SK-N-SH (cell line): ENCODE measurements around the gene C16orf92. TPM values are rescaled to one million over a fixed set of nuclear protein-coding genes. Genes with fewer than 3 reads are reported as not detected.

Source experiments
- CTCF ChIA-PET: fragments of 300-600, 350-600 bp; formaldehyde crosslinking; extraction: SDS; loops from one replicate; lab custom pipeline; 2021; lab: Yijun Ruan, JAX
- POLR2A ChIA-PET: fragments of 350-600 bp; sonication (Branson Sonifier 250); formaldehyde crosslinking; extraction: SDS; loops from one replicate; lab custom pipeline; 2020; ENCODE audit warnings: antibody characterized with exemption, inconsistent platforms; lab: Yijun Ruan, JAX
- DNase-seq: peaks from one replicate; pipeline ENCODE4 v3.0.0; 2012
- H2AFZ ChIP-seq: fragments of 200-600 bp; sonication (generic); 2 replicates; pipeline ENCODE4 v1.8.1; 2016; ENCODE audit warnings: antibody characterized with exemption, mild to moderate bottlenecking, low read depth
- H3F3A ChIP-seq: fragments of 200-600 bp; sonication (generic); replicated peaks from 2 replicates; pipeline ENCODE3; 2016; ENCODE audit warnings: antibody characterized with exemption, mild to moderate bottlenecking; ENCODE audit not compliant: insufficient read depth
- H3K27ac ChIP-seq, 2 experiments: fragments of 200-500 bp in 1 of 2; fragments of 200-600 bp in 1 of 2; sonication (Bioruptor generic) in 1 of 2; sonication (generic), shearing (Covaris generic) in 1 of 2; 2 replicates each; pipeline versions ENCODE4 v1.5.1 to v1.6.1; 2014 to 2016; ENCODE audit warnings: low read depth in 2 of 2, inconsistent platforms in 1 of 2, low read length in 1 of 2, mild to moderate bottlenecking in 1 of 2, mixed read lengths in 1 of 2
- H3K27me3 ChIP-seq: fragments of 200-600 bp; sonication (generic), shearing (Covaris generic); 2 replicates; pipeline ENCODE4 v1.6.1; 2016; ENCODE audit warnings: mixed run types; ENCODE audit not compliant: insufficient read depth
- H3K36me3 ChIP-seq, 2 experiments: fragments of 200-500 bp in 1 of 2; fragments of 200-600 bp in 1 of 2; sonication (Bioruptor generic) in 1 of 2; sonication (generic) in 1 of 2; replicated peaks in 1 of 2; 2 replicates each; pipeline versions ENCODE3 to v1.5.1; 2014 to 2016; ENCODE audit warnings: low read length in 1 of 2, mild to moderate bottlenecking in 1 of 2; ENCODE audit not compliant: insufficient read depth in 2 of 2, control insufficient read depth in 1 of 2
- H3K4me1 ChIP-seq, 2 experiments: fragments of 200-500 bp in 1 of 2; fragments of 200-600 bp in 1 of 2; sonication (Bioruptor generic) in 1 of 2; sonication (generic), shearing (Covaris generic) in 1 of 2; 2 replicates each; pipeline versions ENCODE4 v1.5.1 to v1.6.1; 2014 to 2016; ENCODE audit warnings: low read depth in 1 of 2, low read length in 1 of 2, mixed run types in 1 of 2; ENCODE audit not compliant: insufficient read depth in 2 of 2, control insufficient read depth in 1 of 2
- H3K4me2 ChIP-seq: fragments of 200-600 bp; sonication (generic), shearing (Covaris generic); 2 replicates; pipeline ENCODE4 v1.6.1; 2017; ENCODE audit warnings: mixed run types
- H3K4me3 ChIP-seq, 2 experiments: fragments of 200-500 bp in 1 of 2; fragments of 200-600 bp in 1 of 2; sonication (Bioruptor generic) in 1 of 2; sonication (generic), shearing (Covaris generic) in 1 of 2; 2 replicates each; pipeline versions ENCODE4 v1.5.1 to v1.8.1; 2014 to 2016; ENCODE audit warnings: low read depth in 2 of 2, inconsistent platforms in 1 of 2, low read length in 1 of 2, mild to moderate bottlenecking in 1 of 2, mixed read lengths in 1 of 2, moderate library complexity in 1 of 2
- H3K79me2 ChIP-seq: fragments of 200-600 bp; sonication (generic); 2 replicates; pipeline ENCODE4 v1.8.1; 2017; ENCODE audit warnings: mild to moderate bottlenecking; ENCODE audit not compliant: insufficient read depth
- H3K9ac ChIP-seq: fragments of 200-600 bp; sonication (generic); 2 replicates; pipeline ENCODE4 v1.6.1; 2017; ENCODE audit warnings: mixed run types
- H3K9me2 ChIP-seq: fragments of 200-600 bp; sonication (generic); 2 replicates; pipeline ENCODE4 v1.6.1; 2017; ENCODE audit warnings: mixed run types
- H3K9me3 ChIP-seq: fragments of 200-600 bp; sonication (generic); 2 replicates; pipeline ENCODE4 v1.6.1; 2017; ENCODE audit warnings: mixed run types, mild to moderate bottlenecking, moderate library complexity
- H4K20me1 ChIP-seq: fragments of 200-600 bp; sonication (generic); 2 replicates; pipeline ENCODE4 v1.6.1; 2017; ENCODE audit warnings: mild to moderate bottlenecking, mixed run types; ENCODE audit not compliant: insufficient read depth
- CHD2 ChIP-seq: fragments of 150-350 bp; IDR thresholded peaks from 2 replicates; pipeline ENCODE4 v1.6.1; 2018; ENCODE audit warnings: low read length; ENCODE audit not compliant: partially characterized antibody
- CTCF ChIP-seq: fragments of 200-600 bp; sonication (generic); IDR thresholded peaks from 2 replicates; pipeline ENCODE4 v1.6.1; 2017; ENCODE audit warnings: antibody characterized with exemption, mild to moderate bottlenecking, moderate library complexity
- EP300 ChIP-seq, 2 experiments: IDR thresholded peaks; 2 replicates each; pipeline versions ENCODE4 v1.4.0 to v1.6.1; 2012; ENCODE audit warnings: borderline replicate concordance in 1 of 2, low read depth in 1 of 2, low read length in 1 of 2
- FOXM1 ChIP-seq: IDR thresholded peaks from 2 replicates; pipeline ENCODE4 v1.4.0; 2012; ENCODE audit warnings: low read depth, mild to moderate bottlenecking
- GABPA ChIP-seq: IDR thresholded peaks from 2 replicates; pipeline ENCODE4 v1.4.0; 2012; ENCODE audit warnings: low read depth, mild to moderate bottlenecking
- JUND ChIP-seq: IDR thresholded peaks from 2 replicates; pipeline ENCODE4 v1.4.0; 2012
- MAX ChIP-seq: IDR thresholded peaks from 2 replicates; pipeline ENCODE4 v1.4.0; 2012; ENCODE audit warnings: low read depth
- MXI1 ChIP-seq: IDR thresholded peaks from 2 replicates; pipeline ENCODE4 v1.6.1; 2012; ENCODE audit warnings: mild to moderate bottlenecking, low read depth, low read length, improper control_type of control experiment
- NFIC ChIP-seq: IDR thresholded peaks from 2 replicates; pipeline ENCODE4 v1.4.0; 2012; ENCODE audit warnings: borderline replicate concordance
- SMC3 ChIP-seq: IDR thresholded peaks from 2 replicates; pipeline ENCODE4 v1.6.1; 2012; ENCODE audit warnings: low read depth, low read length, improper control_type of control experiment
- TAF1 ChIP-seq: IDR thresholded peaks from 2 replicates; pipeline ENCODE4 v1.6.1; 2012; ENCODE audit warnings: low read depth, mild to moderate bottlenecking, low read length, moderate library complexity, borderline replicate concordance
- TCF12 ChIP-seq: IDR thresholded peaks from 2 replicates; pipeline ENCODE4 v1.4.0; 2012
- USF1 ChIP-seq: IDR thresholded peaks from 2 replicates; pipeline ENCODE4 v1.4.0; 2012; ENCODE audit warnings: low read depth, borderline replicate concordance
- USF2 ChIP-seq: fragments of 150-350 bp; IDR thresholded peaks from 2 replicates; pipeline ENCODE4 v1.6.1; 2017; ENCODE audit warnings: antibody characterized with exemption, low read length, low read depth, borderline replicate concordance
- YY1 ChIP-seq: IDR thresholded peaks from 2 replicates; pipeline ENCODE4 v1.4.0; 2012; ENCODE audit warnings: low read depth, mild to moderate bottlenecking
- WGBS: methylation state at CpG from one replicate; pipeline ENCODE4 v1.1.6; 2017; ENCODE audit warnings: low lambda C conversion rate; 5-methylcytosine and 5-hydroxymethylcytosine counted together
- polyA plus RNA-seq, 3 experiments: library from polyadenylated mRNA; depleted of rRNA; stranded (reverse); fragments of >200 nt; gene quantifications; 2 replicates each; pipeline ENCODE4 v1.2.3, GENCODE V29; 2012

C16orf92 gene
- polyA plus RNA-seq, 1 of the 3 experiments (the other 2 are of a cell fraction), result not detected

- no peaks in the 10 kb centered on the region; the same call in 1 of the 2 replicates for H3K79me2 ChIP-seq
- WGBS, result 63% methylated on average over 4 of the region's 11 CpGs
- no peak overlapping the region for H3K27ac ChIP-seq
- no peaks in the 10 kb centered on the region for H3F3A ChIP-seq
- no peak overlapping the region for H2AFZ ChIP-seq
- no peak overlapping the region for H3K4me2 ChIP-seq
- H3K9ac ChIP-seq, result no peak overlapping the region
- no peaks in the 10 kb centered on the region for H3K27me3 ChIP-seq
- ChIA-PET CTCF (interaction anchor here (0.9 to 4.7 kb wide), 20 partner anchors 8 to 185 kb away, joined by 3 to 41 read pairs (median 4); partner anchors contain the start of genes INO80E, SEZ6L2, TAOK2 and TMEM219), POLR2A (interaction anchor here (0.6 kb wide), 1 partner anchor 208 kb away, joined by 5 read pairs; no protein-coding TSS in a partner anchor)
- H3K4me1 ChIP-seq, result no peaks in the 10 kb centered on the region
- no peaks in the 10 kb centered on the region for H3K9me2 ChIP-seq
- H3K4me3 ChIP-seq, result no peak overlapping the region
- peaks cover 0 to 14% of the 10 kb centered on the region in 2 experiments for H3K36me3 ChIP-seq
- H3K9me3 ChIP-seq, result no peaks in the 10 kb centered on the region
- no peaks in the 10 kb centered on the region for H4K20me1 ChIP-seq
- DNase-seq, result peak; percentile 46
- TF ChIP-seq TCF12 (no peak), NFIC (no peak), GABPA (no peak), TAF1 (no peak), MXI1 (no peak), YY1 (no peak), CTCF (no peak), EP300 (IDR thresholded peaks at IDR 0.05; ENCODE audit: borderline replicate concordance in 1 of 2, low read depth in 1 of 2, low read length in 1 of 2) (no peak), JUND (no peak), USF1 (no peak), CHD2 (no peak), FOXM1 (no peak), USF2 (no peak), SMC3 (no peak), MAX (no peak)
Measured at GRCh38 chr16:30004811-30005242, 18.2 kb upstream of the C16orf92 start.
